ENCODE data around the gene POU4F1.

The POU4F1 gene

DNA sequence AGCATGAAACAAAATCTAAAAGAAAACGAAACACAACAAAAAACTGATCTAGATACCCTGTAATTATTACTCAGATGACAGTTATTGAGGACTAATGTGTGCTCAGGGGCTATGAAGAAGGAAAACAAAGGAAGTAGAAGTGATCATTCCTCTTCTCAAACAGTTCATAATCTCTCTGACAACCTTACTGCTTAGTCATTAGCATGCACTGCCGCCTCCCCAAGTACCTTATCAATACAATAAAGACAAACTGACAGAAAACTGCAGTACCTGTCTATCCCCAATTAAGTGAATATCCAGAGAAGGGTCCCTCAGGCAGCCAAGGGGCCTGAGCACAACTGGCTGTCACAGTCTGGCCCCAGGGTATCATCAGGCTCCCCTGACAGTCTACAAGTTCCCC lies 22.0 kb upstream of the POU4F1 start:
- Histone ChIP-seq H3K27ac (no peak overlapping the region), H3K9me3 (ENCODE audit: control insufficient read depth, low read length) (no peaks in the 10 kb centered on the region), H3K4me3 (ENCODE audit: low read depth, low read length) (no peak overlapping the region), H3K79me2 (no peaks in the 10 kb centered on the region), H3K4me2 (ENCODE audit: low read length) (no peak overlapping the region), H2AFZ (no peak overlapping the region), H3K36me3 (ENCODE audit: control insufficient read depth, insufficient read depth, low read length) (no peaks in the 10 kb centered on the region), H3K4me1 (no peaks in the 10 kb centered on the region), H3K9ac (no peak overlapping the region), H3K27me3 (ENCODE audit: control insufficient read depth, insufficient read depth, low read length) (no peaks in the 10 kb centered on the region)
- TF ChIP-seq, protein P1, sequence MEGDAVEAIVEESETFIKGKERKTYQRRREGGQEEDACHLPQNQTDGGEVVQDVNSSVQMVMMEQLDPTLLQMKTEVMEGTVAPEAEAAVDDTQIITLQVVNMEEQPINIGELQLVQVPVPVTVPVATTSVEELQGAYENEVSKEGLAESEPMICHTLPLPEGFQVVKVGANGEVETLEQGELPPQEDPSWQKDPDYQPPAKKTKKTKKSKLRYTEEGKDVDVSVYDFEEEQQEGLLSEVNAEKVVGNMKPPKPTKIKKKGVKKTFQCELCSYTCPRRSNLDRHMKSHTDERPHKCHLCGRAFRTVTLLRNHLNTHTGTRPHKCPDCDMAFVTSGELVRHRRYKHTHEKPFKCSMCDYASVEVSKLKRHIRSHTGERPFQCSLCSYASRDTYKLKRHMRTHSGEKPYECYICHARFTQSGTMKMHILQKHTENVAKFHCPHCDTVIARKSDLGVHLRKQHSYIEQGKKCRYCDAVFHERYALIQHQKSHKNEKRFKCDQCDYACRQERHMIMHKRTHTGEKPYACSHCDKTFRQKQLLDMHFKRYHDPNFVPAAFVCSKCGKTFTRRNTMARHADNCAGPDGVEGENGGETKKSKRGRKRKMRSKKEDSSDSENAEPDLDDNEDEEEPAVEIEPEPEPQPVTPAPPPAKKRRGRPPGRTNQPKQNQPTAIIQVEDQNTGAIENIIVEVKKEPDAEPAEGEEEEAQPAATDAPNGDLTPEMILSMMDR (IDR thresholded peaks at IDR 0.05) = no peak

DNA sequence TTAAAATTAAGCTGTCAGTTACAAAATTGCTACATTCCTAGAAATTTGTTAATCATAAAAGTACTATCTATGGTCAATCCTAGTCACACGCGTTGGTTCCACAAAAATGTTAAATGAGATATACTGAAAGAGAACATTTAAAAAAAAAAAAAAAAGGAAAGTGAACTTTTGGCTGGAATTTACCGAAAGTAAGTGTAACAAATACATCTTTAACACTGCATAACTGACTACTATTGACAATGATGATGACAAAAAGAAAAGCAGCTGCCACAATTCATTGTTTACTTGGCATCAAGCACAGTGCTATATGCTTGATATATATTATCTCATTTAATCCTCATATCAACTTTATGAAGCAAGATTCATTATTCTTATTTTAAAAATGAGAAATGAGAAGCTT lies 19.8 kb upstream of the POU4F1 start:
- Histone ChIP-seq H3K27ac (no peak overlapping the region), H3K79me2 (no peaks in the 10 kb centered on the region), H3K4me3 (ENCODE audit: low read depth, low read length) (no peak overlapping the region), H3K27me3 (ENCODE audit: control insufficient read depth, insufficient read depth, low read length) (no peaks in the 10 kb centered on the region), H3K36me3 (ENCODE audit: control insufficient read depth, insufficient read depth, low read length) (no peaks in the 10 kb centered on the region), H3K9me3 (ENCODE audit: control insufficient read depth, low read length) (no peaks in the 10 kb centered on the region), H3K9ac (no peak overlapping the region), H3K4me2 (ENCODE audit: low read length) (no peak overlapping the region), H3K4me1 (no peaks in the 10 kb centered on the region), H2AFZ (no peak overlapping the region)
- TF ChIP-seq, protein P1 (IDR thresholded peaks at IDR 0.05) = no peak

DNA sequence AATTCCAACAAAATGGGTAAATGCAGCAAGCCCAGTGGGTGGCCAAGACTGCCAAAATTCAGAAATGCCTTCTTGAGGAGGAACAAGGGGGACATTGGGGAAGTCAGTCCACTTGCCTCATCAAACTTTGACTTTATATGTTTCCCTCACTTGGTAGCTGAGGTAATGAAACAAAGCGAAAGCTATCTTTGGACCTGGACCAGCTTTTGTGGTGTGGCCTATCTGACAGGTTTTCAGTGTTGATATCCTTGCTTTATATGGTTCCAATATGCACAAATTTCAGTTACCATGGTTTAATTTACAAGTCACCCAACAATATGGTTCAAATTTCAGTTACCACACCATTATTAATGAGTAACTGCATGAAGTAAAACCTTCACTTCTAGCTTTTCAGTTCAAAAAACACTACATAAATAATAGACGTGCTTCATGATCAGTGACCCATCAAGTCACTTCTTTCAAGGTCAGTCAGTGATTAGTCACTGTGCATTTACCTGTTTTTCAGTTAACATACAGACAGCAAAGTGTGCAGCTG lies 17.7 kb upstream of the POU4F1 start:
- Histone ChIP-seq H3K4me1 (no peaks in the 10 kb centered on the region), H2AFZ (no peak overlapping the region), H3K9ac (no peak overlapping the region), H3K27ac (no peak overlapping the region), H3K79me2 (no peaks in the 10 kb centered on the region), H3K4me3 (ENCODE audit: low read depth, low read length) (no peak overlapping the region), H3K27me3 (ENCODE audit: control insufficient read depth, insufficient read depth, low read length) (no peaks in the 10 kb centered on the region), H3K4me2 (ENCODE audit: low read length) (no peak overlapping the region), H3K9me3 (ENCODE audit: control insufficient read depth, low read length) (no peaks in the 10 kb centered on the region), H3K36me3 (ENCODE audit: control insufficient read depth, insufficient read depth, low read length) (no peaks in the 10 kb centered on the region)
- TF ChIP-seq, protein P1 (IDR thresholded peaks at IDR 0.05) = no peak

DNA sequence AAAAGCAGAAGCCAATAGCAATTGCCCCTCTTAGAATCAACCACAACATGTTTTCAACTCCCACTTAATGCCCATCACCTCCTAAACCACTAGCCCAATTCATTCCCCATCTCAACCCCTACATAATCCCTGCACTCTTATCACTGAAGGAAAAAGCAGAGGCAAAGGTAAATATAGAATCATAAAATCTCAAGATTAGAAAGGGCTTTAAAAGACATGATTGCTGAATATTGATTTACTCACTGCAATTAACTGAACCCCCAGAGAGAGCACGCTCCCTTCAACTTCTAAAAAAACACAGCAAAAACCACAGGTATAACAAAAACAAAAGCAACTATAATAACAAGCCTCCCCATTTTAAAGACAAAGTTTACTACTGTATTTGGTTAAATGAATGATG lies 15.1 kb upstream of the POU4F1 start:
- no peak overlapping the region for H3K9ac ChIP-seq
- no peaks in the 10 kb centered on the region for H3K9me3 ChIP-seq (ENCODE audit: control insufficient read depth, low read length)
- H3K79me2 ChIP-seq = no peaks in the 10 kb centered on the region
- no peak overlapping the region for H3K4me3 ChIP-seq (ENCODE audit: low read depth, low read length)
- TF ChIP-seq, protein P1 (IDR thresholded peaks at IDR 0.05) = no peak
- no peaks in the 10 kb centered on the region for H3K27me3 ChIP-seq (ENCODE audit: control insufficient read depth, insufficient read depth, low read length)
- H3K4me2 ChIP-seq (ENCODE audit: low read length) = no peak overlapping the region
- H3K36me3 ChIP-seq (ENCODE audit: control insufficient read depth, insufficient read depth, low read length) = no peaks in the 10 kb centered on the region
- no peaks in the 10 kb centered on the region for H3K4me1 ChIP-seq
- H3K27ac ChIP-seq = no peak overlapping the region
- H2AFZ ChIP-seq = no peak overlapping the region

DNA sequence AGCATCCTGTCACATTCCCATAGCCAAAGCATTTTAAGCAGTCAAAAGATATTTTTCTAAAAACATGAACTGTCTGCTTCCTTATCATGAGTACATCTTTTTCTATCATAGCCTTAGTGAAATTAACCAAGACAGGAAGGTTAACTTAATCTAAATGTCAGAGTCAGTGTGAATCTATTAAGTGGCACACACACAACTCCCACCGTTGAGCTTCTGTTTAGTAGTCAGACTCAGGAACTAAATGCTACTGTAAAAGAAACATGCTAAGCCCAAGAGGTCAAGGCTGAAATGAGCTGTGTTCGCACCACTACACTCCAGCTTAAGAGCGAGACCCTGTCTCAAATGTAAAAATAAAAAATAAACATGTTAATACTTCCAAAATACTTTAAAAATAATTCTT lies 7.7 kb upstream of the POU4F1 start:
- no peak overlapping the region for H3K9ac ChIP-seq
- no peak overlapping the region for H2AFZ ChIP-seq
- TF ChIP-seq, protein P1 (IDR thresholded peaks at IDR 0.05) = no peak
- no peak overlapping the region for H3K27ac ChIP-seq
- H3K27me3 ChIP-seq (ENCODE audit: control insufficient read depth, insufficient read depth, low read length) = peaks cover 26% of the 10 kb centered on the region
- H3K4me2 ChIP-seq (ENCODE audit: low read length) = no peak overlapping the region
- H3K4me1 ChIP-seq = peaks cover 4% of the 10 kb centered on the region
- no peaks in the 10 kb centered on the region for H3K9me3 ChIP-seq (ENCODE audit: control insufficient read depth, low read length)
- no peaks in the 10 kb centered on the region for H3K79me2 ChIP-seq
- no peak overlapping the region for H3K4me3 ChIP-seq (ENCODE audit: low read depth, low read length)
- no peaks in the 10 kb centered on the region for H3K36me3 ChIP-seq (ENCODE audit: control insufficient read depth, insufficient read depth, low read length)

Data from parathyroid adenoma (tissue), 2 donors.